ENCODE measurements around the gene DENND10.
A peak's percentile ranks its signal among the peaks of the same experiment; 100 is the strongest.
"Not testable (repeated sequence)": the region's sequence is repeated elsewhere in the genome, so short reads cannot be mapped to it uniquely, and the experiment has no call there.

The DENND10 gene

DNA sequence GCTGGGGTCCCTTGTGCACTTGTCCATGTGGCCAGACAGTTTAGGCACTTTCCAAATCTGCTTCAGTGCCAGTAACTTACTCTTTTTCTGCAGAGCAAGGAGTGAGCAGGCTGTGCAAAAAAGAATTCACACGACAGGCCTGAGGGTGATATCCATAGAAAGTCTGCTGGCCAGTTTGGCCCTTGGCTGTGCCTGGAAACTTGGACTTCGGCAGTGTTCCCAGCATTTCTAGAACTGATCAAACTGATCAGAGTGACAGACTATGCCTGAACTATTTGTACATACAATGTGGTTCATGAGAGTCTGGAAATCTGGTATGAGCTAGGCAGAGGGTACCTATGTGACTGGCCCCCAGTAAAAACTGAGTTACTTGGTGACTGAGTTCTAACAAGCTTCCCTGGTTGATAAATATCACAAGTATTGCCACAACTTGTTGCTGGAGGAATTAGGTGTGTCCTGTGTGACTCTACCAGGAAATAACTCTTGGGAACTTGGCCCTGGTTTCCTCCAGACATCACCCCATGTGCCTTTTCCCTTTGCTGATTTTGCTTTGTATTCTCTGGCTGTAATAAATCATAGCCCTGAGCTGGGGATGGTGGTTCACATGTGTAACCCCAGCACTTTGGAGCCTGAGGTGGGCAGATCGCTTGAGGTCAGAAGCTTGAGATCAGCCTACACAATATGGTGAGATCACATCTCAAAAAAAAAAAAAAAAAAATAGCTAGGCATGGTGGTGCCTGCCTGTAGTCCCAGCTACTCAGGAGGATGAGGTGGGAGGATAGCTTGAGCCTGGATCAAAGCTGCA is 3.3 kb upstream of the DENND10 start:
- no peak for DNase-seq

DNA sequence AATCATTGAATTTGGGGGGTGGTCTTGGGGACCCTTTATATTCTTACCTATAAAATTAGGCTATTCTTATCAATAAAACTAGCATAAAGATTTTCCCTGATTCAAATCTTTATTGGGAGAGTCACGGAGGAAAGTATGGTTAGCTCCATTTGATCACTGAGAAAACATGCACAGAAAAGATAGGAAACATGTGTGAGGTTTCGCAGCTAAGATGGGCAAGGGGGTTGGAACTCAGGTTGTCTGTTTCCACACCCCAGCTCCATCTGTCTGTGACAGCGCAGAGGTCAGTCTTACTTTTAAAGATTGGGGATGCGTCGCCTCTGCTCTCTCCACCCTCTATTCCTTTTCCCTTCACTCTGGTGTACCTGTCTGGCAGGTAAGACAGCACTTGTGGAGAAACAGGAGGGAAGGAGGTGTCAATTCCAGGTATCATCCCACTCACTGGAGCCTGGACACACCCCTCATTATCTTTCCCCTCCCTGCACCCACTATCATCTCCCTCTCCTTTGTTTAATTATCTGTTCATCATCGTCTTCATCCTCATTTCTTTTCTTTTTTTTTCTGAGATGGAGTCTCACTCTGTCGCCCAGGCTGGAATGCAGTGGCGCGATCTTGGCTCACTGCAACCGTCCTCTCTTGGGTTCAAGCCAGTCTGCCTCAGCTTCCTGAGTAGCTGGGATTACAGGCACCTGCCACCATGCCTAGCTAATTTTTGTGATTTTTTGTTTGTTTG is 2.4 kb upstream of the DENND10 start:
- no peak for DNase-seq

DNA sequence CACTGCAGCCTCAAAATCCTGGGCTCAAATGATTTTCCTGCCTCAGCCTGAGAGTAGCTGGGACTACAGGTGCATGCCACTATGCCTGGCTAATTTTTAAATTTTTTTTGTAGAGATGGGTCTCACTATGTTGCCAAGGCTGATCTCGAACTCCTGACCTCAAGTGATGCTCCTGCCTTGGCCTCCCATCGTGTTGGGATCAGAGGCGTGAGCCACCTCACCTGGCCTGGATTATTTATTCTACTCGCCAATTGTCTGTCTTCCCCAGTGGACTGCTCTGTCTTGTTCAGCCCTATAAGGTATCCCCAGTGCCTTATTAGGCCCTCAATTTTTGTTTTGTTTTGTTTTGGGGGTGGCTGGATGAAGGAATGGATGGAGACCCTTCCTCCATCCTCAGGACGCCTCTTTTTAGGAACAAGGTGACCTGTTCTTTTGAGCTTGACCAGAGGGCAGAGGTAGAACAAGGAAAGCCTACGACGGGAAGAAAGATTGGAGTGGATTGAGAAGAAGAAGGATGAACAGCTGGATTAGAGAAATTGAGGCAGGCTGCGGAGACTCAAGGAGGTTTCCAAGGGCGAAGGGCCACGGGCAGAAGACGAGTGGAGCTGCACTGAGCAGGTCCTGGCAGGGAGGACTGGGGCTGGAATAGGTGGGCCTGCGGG is 541 bp upstream of the DENND10 start:
- no peak for DNase-seq

DNA sequence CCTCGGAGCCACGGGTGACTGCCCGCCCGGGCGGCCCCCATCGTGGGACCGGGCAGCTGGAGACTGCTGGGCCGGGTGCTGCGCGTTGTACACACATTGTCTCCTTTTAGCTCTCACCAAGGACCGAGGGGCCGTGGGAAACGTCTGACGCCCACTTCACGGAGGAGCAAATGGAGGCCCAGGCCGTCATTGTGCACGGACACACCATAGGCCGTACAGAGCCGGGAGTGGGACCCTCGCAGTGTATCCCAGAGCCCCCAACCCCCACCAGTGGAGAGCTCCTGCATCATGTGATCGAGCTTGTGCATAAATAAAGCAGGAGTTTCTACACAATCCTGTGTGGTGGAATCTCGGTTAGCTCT is 722 bp downstream of the DENND10 start:
- no peak for DNase-seq

DNA sequence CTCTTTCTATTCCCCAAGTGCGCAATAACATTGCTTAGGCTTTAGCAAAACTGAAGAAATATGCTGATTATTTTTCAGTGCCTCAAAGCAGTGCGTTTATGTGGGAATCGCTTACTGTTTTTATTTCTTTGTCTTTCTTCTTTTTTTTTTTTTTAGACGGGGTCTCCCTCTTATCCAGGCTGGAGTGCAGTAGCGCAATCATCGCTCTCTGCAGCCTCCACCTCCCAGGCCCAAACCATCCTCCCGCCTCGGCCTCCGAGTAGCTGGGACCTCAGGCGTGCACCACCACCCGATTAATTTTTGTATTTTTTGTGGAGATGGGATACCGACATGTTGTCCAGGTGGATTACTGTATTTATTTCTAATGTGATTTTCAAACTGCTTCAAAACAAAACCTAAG is 1.2 kb downstream of the DENND10 start:
- DNase-seq: no peak

DNA sequence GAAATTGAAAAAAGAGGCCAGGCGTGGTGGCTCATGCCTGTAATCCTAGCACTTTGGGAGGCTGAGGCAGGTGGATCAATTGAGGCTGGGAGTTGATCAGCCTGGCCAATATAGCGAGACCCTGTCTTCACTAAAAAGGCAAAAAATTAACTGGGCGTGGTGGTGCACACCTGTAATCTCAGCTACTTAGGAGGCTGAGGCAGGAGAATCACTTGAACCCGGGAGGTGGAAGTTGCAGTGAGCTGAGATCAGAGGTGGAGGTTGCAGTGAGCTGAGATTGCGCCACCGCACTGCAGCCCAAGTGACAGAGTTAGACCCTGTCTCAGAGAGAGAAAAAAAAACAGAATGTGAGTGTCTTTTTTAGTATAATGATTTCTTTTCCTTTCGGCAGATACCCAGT is 2.0 kb downstream of the DENND10 start:
- not testable (repeated sequence) for DNase-seq

DNA sequence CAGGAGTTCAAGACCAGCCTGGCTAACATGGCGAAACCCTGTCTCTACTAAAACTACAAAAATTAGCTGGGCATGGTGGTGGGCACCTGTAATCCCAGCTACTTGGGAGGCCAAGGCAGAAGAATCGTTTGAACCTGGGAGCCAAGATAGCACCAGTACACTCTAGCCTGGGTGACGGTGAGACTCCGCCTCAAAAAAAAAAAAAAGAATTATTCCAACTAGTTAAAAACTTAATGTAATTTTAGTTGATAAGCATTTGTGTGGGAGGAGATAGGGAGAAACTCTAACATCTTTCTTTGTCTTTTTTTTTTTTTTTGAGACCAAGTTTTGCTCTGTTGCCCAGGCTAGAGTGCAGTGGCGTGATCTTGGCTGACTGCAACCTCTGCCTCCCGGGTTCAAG is 3.2 kb downstream of the DENND10 start:
- DNase-seq: not testable (repeated sequence)

DNA sequence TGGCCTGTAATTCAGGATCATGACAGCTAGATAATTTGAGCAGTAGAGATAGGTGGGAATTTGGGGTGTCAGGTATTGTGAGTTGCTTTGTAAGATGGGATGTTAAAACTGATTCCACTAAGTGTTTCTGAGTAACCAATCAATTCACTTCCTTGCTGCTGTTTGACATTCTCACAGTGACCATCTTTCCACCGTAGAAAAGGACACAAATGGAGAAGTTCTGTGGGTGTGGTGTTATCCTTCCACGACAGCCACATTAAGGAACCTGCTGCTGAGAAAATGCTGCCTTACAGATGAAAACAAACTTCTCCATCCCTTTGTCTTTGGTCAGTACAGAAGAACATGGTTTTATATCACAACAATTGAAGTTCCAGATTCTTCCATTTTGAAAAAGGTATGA is 3.9 kb downstream of the DENND10 start:
- DNase-seq: not testable (repeated sequence)

DNA sequence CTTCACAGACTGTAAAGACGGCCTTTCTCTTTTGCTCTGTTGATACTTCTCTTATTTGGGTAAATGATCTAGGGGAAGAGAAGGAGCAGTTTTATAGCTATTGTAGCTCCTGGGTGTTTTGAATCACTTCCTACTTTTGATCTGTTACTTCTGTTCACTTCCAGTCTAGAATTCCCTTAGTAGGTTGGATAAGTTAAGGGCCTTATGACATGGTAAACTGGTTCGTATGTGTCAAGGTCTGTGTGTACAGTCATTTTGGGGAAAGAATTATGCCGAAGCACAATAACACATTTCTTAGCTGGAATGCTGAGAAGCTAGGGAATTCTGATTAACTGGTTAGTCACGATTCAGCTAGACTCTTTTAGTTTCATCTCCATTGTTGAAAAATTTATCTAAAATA is 8.1 kb downstream of the DENND10 start:
- DNase-seq: no peak

DNA sequence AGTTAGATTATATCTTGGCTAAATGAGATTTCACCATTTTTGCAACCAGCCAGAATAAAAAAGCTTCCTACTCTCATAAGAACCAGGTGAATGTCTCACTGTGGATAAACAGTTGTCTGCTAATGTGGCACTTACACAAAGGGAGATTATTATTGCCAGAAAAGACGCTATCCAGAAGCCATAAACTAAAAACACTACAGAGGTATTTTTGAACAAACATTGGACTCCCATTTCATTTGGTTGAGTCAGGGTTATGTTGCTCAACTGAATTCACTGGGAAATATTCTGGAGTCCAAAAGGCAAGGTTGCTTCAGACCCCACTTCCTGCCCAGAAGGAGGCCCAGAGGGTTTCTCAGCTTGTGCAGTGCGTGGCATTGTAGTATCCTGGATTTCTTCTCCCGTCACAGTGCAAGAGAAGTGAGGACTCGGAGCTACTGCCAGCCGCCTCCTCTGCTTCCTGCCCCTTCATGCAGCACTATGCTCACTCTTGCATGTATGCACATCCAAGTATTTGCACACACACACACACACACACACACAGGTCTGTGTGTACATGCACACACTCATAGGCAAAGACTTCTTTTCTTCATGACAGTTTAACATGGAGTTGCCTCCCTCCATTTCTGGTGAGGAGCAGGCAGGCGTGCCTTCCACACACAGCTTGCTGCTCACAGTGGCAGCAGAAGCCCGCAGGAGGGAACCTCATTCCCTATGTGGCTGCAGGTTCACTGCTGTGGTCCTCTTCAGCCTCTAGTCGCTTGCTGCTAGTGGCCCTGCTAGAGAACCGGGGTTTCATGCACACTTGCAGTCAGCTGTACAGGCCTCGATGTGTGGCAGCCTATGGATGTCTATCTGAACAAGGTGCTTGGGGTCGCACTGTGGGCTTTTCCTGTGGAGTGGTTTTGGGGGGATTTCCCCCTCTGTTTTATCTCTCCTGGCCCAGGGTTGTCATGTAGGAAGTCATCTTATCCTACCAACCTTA is 10.1 kb downstream of the DENND10 start:
- DNase-seq: no peak

DNA sequence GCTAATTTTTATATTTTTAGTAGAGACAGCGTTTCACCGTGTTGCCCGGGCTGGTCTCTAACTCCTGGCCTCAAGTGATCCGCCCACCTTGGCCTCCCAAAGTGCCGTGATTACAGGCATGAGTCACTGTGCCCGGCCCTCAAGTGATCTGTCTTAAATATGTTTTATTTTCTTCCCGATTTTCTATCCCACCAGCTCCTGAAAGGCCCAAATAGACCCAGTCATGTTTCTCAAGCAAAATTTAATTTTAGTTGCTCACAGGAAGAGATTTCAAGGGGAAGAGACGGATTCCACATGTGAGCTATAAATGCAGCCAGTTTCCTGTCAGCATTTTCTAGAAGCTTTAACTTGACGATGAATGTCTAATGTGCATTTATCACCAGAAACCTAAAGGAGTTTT is 12.0 kb downstream of the DENND10 start:
- DNase-seq: no peak

DNA sequence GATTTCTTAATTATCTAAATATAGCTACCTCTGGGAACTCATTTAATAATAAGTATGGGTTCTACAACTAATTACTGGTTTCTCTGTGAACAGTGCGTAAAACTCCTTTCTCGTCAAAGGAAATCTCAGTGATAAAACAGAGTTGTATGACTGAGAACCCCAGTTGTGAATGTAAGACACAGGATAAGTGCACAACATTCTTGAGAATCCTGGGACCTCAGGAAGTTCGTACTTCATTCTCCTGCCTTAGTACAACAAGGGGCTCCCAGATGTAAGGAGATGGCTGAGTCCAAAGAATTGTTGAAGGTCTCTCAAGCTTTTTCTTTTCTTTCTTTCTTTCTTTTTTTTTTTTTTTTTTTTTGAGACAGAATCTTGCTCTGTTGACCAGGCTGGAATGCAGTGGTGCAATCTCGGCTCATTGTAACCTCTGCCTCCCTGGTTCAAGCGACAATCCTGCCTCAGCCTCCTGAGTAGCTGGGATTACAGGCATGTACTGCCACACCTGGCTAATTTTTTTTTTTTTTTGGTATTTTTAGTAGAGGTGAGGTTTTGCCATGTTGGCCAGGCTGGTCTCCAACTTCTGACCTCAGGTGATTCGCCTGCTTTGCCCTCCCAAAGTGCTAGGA is 12.5 kb downstream of the DENND10 start:
- DNase-seq: no peak

DNA sequence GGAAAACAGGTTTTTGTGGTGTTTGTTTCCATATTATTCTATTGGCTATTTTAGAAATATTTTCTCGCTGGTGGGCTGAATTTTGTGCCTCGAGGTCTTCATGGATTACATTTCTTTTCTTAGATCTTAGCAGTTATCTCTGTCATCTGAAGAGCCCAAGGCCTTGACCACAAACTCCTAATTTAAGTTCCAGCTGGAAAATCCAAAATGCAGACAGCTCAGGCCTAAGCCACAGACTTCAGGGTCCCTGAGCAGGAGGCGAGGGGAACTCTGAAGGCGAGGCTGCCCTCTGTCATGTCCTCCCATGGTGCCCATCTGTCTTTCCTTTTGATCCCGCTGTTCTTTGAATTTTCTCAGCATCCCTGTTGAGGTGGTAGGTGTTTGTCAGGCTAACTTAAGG is 14.3 kb downstream of the DENND10 start:
- DNase-seq: no peak

DNA sequence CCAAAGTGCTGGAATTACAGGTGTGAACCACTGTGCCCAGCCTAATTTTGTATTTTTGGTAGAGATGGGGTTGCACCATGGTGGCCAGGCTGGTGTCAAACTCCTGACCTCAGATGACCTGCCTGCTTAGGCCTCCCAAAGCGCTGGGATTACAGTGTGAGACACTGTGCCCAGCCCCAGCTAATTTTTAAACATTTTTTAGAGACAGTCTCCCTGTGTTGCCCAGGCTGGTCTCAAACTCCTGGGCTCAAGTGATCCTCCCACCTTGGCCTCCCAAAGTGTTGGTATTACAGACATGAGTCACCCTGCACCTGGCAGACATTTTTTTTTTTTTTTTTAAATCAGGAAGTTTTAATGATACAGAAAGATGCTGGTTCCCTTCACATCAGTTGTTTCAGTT is 15.5 kb downstream of the DENND10 start:
- DNase-seq: no peak

DNA sequence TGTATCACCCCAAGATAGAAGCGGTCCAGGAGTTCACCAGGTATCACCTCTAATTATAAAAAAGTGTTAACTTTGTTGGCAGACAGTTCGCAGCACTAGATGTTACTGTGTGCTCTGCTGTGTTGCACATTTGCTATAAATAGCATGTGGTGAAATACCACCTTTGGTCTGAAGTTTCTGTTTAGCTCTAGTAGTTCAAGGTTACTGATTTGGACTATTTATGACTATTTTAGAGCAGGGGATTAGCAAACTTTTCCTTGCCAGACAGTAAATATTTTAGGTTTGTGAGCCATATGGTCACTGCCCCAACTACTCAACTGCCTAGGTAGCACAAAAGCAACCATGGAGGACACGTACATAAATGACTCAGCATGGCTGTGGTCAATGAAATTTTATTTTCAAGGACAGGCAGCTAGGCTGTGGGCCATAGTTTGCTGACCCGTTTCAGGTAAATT is 16.5 kb downstream of the DENND10 start:
- no peak for DNase-seq

DNA sequence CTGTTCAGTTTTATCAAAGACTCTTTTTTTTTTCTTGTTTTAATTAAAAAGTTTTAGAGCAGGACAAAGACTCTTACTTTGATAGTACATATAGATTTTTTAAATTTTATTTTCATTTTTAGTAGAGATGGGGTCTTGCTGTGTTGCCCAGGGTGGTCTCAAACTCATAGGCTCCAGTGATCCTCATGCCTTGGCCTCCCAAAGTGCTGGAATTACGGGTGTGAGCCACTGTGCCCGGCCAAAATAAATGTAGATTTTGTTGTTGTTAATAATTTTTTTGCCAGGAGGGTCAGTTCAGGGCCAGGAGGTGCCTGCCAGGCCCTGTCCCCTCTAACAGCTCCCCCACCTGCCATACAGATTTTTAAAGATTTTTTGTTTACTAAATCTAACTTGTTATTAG is 17.0 kb downstream of the DENND10 start:
- DNase-seq: no peak

DNA sequence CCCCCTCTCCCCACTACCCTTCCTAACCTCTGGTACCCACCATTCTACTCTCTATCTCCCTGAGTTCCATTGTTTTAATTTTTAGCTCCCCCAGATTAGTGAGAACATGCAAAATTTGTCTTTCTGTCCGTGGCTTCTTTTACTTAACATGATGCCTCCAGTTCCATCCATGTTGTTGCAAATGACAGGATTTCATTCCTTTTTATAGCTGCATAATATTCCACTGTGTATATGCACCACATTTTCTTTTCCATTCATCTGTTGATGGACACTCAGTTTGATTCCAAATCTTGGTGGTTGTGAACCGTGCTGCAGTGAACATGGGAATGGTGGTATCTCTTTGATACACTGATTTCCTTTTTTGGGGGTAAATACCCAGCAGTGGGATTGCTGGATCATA is 22.0 kb downstream of the DENND10 start:
- no peak for DNase-seq

DNA sequence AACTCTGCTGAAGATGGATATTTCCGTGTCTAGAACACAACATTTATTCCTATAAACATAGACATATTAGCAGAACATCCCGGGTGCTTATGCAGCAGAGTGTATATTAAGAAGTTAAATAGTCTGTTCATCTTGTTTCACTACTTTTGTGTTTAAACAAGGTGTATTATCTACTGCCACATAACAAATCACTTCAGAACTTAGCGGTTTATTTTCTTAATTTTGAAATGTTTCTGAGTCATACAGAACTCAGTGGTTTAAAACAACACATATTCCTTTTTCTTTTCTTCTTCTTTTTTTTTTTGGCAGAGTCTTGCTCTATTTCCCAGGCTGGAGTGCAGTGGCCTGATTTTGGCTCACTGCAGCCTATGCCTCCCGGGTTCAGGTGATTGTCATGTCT is 25.8 kb downstream of the DENND10 start:
- DNase-seq: no peak

DNA sequence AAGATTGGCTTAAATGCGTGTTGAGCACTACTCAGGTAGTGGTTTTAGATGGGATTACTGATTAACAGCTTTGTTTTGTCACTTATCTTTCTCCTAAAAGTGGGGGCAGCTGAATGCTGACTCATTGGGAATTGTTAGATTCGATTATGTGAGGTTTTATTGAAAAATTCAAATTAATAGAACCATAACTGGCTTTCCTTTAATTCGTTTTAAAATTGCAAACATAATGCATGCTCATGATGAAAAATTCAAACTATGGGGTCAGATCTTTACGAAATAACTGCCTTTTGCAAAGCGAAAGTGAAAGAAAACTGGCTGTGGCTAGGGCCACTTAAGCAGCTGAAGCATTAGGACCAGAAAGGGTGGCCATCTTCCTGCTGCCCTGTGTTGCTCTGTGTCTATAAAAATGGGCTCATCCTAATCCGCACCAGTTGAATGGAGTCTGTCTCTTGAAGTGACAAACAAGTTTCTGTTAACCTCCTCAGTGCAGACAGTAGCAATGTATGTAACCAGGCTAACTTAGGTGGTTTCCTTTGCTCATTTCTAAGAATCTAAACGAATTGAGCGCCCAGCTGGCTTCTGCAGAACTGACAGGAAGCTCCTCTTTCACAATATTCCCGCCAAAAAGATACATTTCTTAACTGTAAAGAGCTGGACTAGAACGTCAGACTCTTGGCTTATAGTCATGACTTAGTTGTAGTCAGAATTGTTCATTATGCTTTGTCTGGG is 27.8 kb downstream of the DENND10 start:
- DNase-seq: peak; percentile 1

DNA sequence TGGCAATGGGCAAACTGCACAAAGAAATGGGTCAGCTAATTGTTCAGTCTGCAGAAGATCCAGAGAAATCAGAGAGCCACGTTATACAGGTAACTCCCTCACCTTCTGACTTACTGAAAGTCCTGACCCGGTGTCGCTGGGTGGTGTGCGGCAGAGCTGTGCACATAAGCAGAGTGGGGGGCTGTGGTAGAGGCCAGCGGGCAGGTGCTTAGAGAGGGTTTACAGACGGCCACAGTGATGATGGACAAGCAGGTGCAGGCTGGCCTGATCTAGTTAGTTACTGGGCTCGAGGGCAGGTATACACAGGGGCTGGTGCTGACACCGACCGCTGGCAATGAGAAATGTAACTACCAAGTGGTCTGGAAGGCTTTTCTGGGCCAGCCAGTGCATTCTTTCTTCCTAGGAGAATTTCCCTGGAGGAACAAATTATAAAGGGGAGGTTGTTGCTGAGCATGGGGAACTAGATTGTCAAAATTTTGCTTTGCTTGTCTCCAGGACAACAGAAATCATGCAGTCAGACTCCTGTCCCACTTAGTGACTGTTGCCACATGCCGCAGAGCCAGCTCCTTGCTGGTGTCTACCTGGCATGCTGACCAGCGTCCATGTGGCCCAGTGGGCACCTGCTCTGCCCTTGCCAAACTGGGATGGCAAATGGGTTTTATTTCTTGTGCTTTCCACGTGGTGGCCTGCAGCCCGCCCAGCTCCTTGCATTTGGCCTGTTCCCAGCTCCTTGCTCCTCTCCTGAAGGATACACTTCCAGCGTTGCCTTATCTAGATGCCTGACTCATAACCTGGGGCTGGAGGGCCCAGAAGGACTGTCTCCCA is 28.8 kb downstream of the DENND10 start:
- DNase-seq: no peak

DNA sequence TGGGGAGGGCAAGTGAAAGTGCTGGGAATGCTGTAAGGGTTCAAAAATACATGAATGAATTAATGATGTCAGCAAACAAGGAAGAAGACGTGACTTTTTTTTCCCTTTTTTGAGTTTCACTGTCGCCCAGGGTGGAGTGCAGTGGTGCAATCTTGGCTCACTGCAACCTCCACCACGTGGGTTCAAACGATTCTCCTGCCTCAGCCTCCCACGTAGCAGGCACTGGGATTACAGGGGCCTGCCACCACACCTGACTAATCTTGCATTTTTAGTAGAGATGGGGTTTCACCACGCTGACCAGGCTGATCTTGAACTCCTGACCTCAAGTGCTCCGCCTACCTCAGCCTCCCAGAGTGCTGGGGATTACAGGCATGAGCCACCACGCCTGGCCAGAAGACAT is 30.0 kb downstream of the DENND10 start:
- DNase-seq: peak; percentile 18
